AG09309 (cell line): Measurements from ENCODE around the gene ISLR.
A peak's percentile ranks its signal among the peaks of the same experiment; 100 is the strongest.

Experiments
- DNase-seq: peaks from one replicate; pipeline ENCODE4 v3.0.0-alpha.2; 2010; ENCODE audit warnings: low read depth
- H3K4me3 ChIP-seq: 2 replicates; pipeline ENCODE4 v1.5.1; 2011; ENCODE audit warnings: mild to moderate bottlenecking, low read depth, low read length, moderate library complexity; ENCODE audit not compliant: control insufficient read depth
- TF ChIP-seq, protein P1 (sequence below): IDR thresholded peaks from 2 replicates; pipeline ENCODE4 v1.5.1; 2011; ENCODE audit warnings: mild to moderate bottlenecking, low read depth, low read length, inconsistent platforms; ENCODE audit not compliant: insufficient read depth, control insufficient read depth; ENCODE audit errors: missing control alignments

The ISLR gene

GRCh38 chr15:74172701-74173379, 670 bp upstream of the ISLR start:
- no peak overlapping the region for H3K4me3 ChIP-seq
- TF ChIP-seq, protein P1, sequence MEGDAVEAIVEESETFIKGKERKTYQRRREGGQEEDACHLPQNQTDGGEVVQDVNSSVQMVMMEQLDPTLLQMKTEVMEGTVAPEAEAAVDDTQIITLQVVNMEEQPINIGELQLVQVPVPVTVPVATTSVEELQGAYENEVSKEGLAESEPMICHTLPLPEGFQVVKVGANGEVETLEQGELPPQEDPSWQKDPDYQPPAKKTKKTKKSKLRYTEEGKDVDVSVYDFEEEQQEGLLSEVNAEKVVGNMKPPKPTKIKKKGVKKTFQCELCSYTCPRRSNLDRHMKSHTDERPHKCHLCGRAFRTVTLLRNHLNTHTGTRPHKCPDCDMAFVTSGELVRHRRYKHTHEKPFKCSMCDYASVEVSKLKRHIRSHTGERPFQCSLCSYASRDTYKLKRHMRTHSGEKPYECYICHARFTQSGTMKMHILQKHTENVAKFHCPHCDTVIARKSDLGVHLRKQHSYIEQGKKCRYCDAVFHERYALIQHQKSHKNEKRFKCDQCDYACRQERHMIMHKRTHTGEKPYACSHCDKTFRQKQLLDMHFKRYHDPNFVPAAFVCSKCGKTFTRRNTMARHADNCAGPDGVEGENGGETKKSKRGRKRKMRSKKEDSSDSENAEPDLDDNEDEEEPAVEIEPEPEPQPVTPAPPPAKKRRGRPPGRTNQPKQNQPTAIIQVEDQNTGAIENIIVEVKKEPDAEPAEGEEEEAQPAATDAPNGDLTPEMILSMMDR: no peak
- DNase-seq: no peak

GRCh38 chr15:74174219-74174957, 878 bp downstream of the ISLR start:
- DNase-seq: no peak
- TF ChIP-seq, protein P1: no peak

GRCh38 chr15:74174958-74175253, 1.4 kb downstream of the ISLR start:
- no peak for DNase-seq
- peak overlapping the region; percentile 49 for H3K4me3 ChIP-seq
- TF ChIP-seq, protein P1: no peak

More at GRCh38 chr15:74174219-74174957, 878 bp downstream of the ISLR start:
- H3K4me3 ChIP-seq: peak overlapping the region; percentile 49

DNA sequence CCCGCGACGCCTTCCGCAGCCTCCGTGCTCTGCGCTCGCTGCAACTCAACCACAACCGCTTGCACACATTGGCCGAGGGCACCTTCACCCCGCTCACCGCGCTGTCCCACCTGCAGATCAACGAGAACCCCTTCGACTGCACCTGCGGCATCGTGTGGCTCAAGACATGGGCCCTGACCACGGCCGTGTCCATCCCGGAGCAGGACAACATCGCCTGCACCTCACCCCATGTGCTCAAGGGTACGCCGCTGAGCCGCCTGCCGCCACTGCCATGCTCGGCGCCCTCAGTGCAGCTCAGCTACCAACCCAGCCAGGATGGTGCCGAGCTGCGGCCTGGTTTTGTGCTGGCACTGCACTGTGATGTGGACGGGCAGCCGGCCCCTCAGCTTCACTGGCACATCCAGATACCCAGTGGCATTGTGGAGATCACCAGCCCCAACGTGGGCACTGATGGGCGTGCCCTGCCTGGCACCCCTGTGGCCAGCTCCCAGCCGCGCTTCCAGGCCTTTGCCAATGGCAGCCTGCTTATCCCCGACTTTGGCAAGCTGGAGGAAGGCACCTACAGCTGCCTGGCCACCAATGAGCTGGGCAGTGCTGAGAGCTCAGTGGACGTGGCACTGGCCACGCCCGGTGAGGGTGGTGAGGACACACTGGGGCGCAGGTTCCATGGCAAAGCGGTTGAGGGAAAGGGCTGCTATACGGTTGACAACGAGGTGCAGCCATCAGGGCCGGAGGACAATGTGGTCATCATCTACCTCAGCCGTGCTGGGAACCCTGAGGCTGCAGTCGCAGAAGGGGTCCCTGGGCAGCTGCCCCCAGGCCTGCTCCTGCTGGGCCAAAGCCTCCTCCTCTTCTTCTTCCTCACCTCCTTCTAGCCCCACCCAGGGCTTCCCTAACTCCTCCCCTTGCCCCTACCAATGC, 2.0 kb downstream of the ISLR start:
- H3K4me3 ChIP-seq: peak overlapping the region; percentile 49
- TF ChIP-seq, protein P1: no peak
- no peak for DNase-seq

DNA sequence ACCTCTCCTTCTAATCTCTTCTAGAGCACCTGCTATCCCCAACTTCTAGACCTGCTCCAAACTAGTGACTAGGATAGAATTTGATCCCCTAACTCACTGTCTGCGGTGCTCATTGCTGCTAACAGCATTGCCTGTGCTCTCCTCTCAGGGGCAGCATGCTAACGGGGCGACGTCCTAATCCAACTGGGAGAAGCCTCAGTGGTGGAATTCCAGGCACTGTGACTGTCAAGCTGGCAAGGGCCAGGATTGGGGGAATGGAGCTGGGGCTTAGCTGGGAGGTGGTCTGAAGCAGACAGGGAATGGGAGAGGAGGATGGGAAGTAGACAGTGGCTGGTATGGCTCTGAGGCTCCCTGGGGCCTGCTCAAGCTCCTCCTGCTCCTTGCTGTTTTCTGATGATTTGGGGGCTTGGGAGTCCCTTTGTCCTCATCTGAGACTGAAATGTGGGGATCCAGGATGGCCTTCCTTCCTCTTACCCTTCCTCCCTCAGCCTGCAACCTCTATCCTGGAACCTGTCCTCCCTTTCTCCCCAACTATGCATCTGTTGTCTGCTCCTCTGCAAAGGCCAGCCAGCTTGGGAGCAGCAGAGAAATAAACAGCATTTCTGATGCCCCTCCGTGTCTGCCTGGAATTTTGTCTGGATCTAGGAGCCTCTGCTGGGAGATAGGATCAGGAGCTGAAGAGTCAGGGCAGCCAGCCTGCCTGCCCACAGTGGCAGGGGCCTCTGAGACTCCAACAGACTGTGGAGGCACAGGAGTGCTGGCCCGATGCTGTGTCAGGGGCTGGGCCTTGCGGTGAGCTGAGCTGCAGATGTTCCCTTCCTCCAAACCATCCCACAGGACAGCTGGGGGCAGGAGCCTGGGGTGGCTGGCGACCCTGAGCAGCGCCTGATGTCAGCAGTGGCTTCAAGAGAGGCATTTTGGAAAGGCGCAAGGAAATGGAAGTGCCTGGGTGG, 3.0 kb downstream of the ISLR start:
- TF ChIP-seq, protein P1: no peak
- no peak for DNase-seq
- no peak overlapping the region for H3K4me3 ChIP-seq
